Amniotic stem cell (primary cell): ENCODE data around the gene PKNOX2.
A peak's percentile ranks its signal among the peaks of the same experiment; 100 is the strongest.

Experiments
- DNase-seq: peaks from one replicate; lab custom pipeline; 2025; lab: John Stamatoyannopoulos, UW

Gene PKNOX2

GRCh38 chr11:125380756-125381445 is 216.3 kb downstream of the PKNOX2 start:
- no peak for DNase-seq

- no peak for DNase-seq
These were observed 217.0 kb downstream of the PKNOX2 start for GRCh38 chr11:125381499-125382044.

GRCh38 chr11:125382314-125382791 is 217.8 kb downstream of the PKNOX2 start:
- no peak for DNase-seq

GRCh38 chr11:125382822-125383221 is 218.3 kb downstream of the PKNOX2 start:
- no peak for DNase-seq

- DNase-seq, result no peak
These were observed 220.3 kb downstream of the PKNOX2 start for GRCh38 chr11:125384825-125385224.

GRCh38 chr11:125387901-125388300 is 223.3 kb downstream of the PKNOX2 start:
- DNase-seq, result no peak

- DNase-seq, result no peak
These were observed 224.1 kb downstream of the PKNOX2 start for GRCh38 chr11:125388611-125389010.

GRCh38 chr11:125389339-125390166 is 225.0 kb downstream of the PKNOX2 start:
- no peak for DNase-seq

GRCh38 chr11:125390946-125391345 is 226.4 kb downstream of the PKNOX2 start:
- no peak for DNase-seq

- DNase-seq, result no peak
These were observed 228.8 kb downstream of the PKNOX2 start for GRCh38 chr11:125393331-125393730.

- no peak for DNase-seq
These were observed 229.7 kb downstream of the PKNOX2 start for GRCh38 chr11:125394296-125394695.

GRCh38 chr11:125397421-125397820 is 232.9 kb downstream of the PKNOX2 start:
- no peak for DNase-seq

GRCh38 chr11:125398475-125398874 is 233.9 kb downstream of the PKNOX2 start:
- no peak for DNase-seq

- no peak for DNase-seq
These were observed 234.6 kb downstream of the PKNOX2 start for GRCh38 chr11:125398994-125399640.

GRCh38 chr11:125399945-125400344 is 235.4 kb downstream of the PKNOX2 start:
- no peak for DNase-seq

GRCh38 chr11:125401235-125401634 is 236.7 kb downstream of the PKNOX2 start:
- no peak for DNase-seq

GRCh38 chr11:125401746-125402145 is 237.2 kb downstream of the PKNOX2 start:
- no peak for DNase-seq

GRCh38 chr11:125402435-125402834 is 237.9 kb downstream of the PKNOX2 start:
- peak; percentile 19 for DNase-seq

- no peak for DNase-seq
These were observed 239.7 kb downstream of the PKNOX2 start for GRCh38 chr11:125404157-125404810.

GRCh38 chr11:125404811-125405790 is 240.6 kb downstream of the PKNOX2 start:
- DNase-seq, result peak; percentile 21

- DNase-seq, result no peak
These were observed 242.5 kb downstream of the PKNOX2 start for GRCh38 chr11:125407046-125407445.
